K562 (cell line): ENCODE data around the gene PDZK1IP1. TPM values are rescaled to one million over a fixed set of nuclear protein-coding genes. Genes with fewer than 3 reads are reported as not detected.

Experiments used
- CBX2 ChIP-seq: fragments of 200-600 bp; sonication (generic); IDR thresholded peaks from one replicate; pipeline ENCODE4 v1.6.1; 2012; ENCODE audit warnings: mild to moderate bottlenecking, low read length, inconsistent platforms; ENCODE audit not compliant: insufficient read depth, poor library complexity, severe bottlenecking
- CC2D1A ChIP-seq: fragments of 450-650 bp; IDR thresholded peaks from 2 replicates; pipeline ENCODE4 v1.6.1; 2017; ENCODE audit warnings: mild to moderate bottlenecking
- ETV1 ChIP-seq: fragments of 450-650 bp; conservative IDR thresholded peaks from 2 replicates; pipeline ENCODE4 v1.6.1; 2016; ENCODE audit warnings: missing genetic modification characterization, control low read depth, low read depth, missing compliant biosample characterization
- FOSL1 ChIP-seq: fragments of 200-800 bp; sonication (Bioruptor generic); conservative IDR thresholded peaks from 2 replicates; pipeline ENCODE4 v1.6.1; 2016; ENCODE audit warnings: missing genetic modification characterization, missing compliant biosample characterization
- FOXJ3 ChIP-seq: sonication (generic); formaldehyde crosslinking; IDR thresholded peaks from 2 replicates; pipeline ENCODE4 v1.4.0; 2020; ENCODE audit warnings: mild to moderate bottlenecking, missing genetic modification reagents
- HLTF ChIP-seq: fragments of 450-650 bp; IDR thresholded peaks from 2 replicates; pipeline ENCODE4 v1.6.1; 2016
- HMGN3 ChIP-seq: IDR thresholded peaks from 2 replicates; pipeline ENCODE4 v1.6.1; 2011; ENCODE audit warnings: borderline replicate concordance, low read depth, mild to moderate bottlenecking, mixed read lengths, low read length; ENCODE audit not compliant: insufficient read length; ENCODE audit errors: extremely low read depth
- JUND ChIP-seq, 2 experiments: IDR thresholded peaks; 2 replicates in 1 of 2; 3 replicates in 1 of 2; pipeline ENCODE4 v1.6.1; 2011; ENCODE audit warnings: borderline replicate concordance in 2 of 2, low read depth in 2 of 2, low read length in 2 of 2, improper control_type of control experiment in 1 of 2, missing biosample characterization in 1 of 2, missing genetic modification characterization in 1 of 2, missing genetic modification reagents in 1 of 2
- MCM2 ChIP-seq: fragments of 450-650 bp; IDR thresholded peaks from 2 replicates; pipeline ENCODE4 v1.6.1; 2017; ENCODE audit warnings: low read depth, mild to moderate bottlenecking
- MCM7 ChIP-seq, 2 experiments: fragments of 450-650 bp; IDR thresholded peaks; 2 replicates each; pipeline ENCODE4 v1.6.1; 2016 to 2018
- NFXL1 ChIP-seq: fragments of 450-650 bp; formaldehyde crosslinking; IDR thresholded peaks from 2 replicates; pipeline ENCODE4 v1.4.0; 2021; ENCODE audit warnings: mild to moderate bottlenecking
- RBFOX2 ChIP-seq: fragments of 200-400 bp; formaldehyde crosslinking; IDR thresholded peaks from 2 replicates; pipeline ENCODE4 v1.6.1; 2017; ENCODE audit warnings: low read depth, mild to moderate bottlenecking, low read length, moderate library complexity
- RBM17 ChIP-seq: fragments of 200-400 bp; formaldehyde crosslinking; IDR thresholded peaks from 2 replicates; pipeline ENCODE4 v1.6.1; 2017; ENCODE audit warnings: low read depth, mild to moderate bottlenecking, low read length, borderline replicate concordance
- SMARCC2 ChIP-seq: fragments of 450-650 bp; IDR thresholded peaks from 2 replicates; pipeline ENCODE4 v1.6.1; 2017; ENCODE audit warnings: antibody characterized with exemption, moderate library complexity, mild to moderate bottlenecking, low read depth
- SNRNP70 ChIP-seq: fragments of 200-400 bp; formaldehyde crosslinking; optimal IDR thresholded peaks from 2 replicates; pipeline ENCODE3; 2017; ENCODE audit warnings: low read depth, low read length
- TAL1 ChIP-seq: fragments of 450-650 bp; IDR thresholded peaks from 2 replicates; pipeline ENCODE4 v1.6.1; 2016; ENCODE audit warnings: mild to moderate bottlenecking
- polyA plus RNA-seq, 8 experiments: library from polyadenylated mRNA; depleted of rRNA in 4 of 8; stranded (reverse) in 5 of 8; unstranded in 3 of 8; fragments of >200 nt; fragmentation: Nextera tagmentation in 2 of 8; fragmentation: Illumina TruSeq in 1 of 8; extraction: Ambion mirVana in 2 of 8; extraction: Trizol in 1 of 8; gene quantifications; 2 replicates each; pipeline versions ENCODE4 v1.2.1 to v1.2.3, GENCODE V29; 2011 to 2014; ENCODE audit warnings: inconsistent platforms in 1 of 8, missing spikeins in 1 of 8
- total RNA-seq, 7 experiments: library from RNA; depleted of rRNA in 6 of 7; stranded (reverse); fragments of >200 nt in 6 of 7; fragmentation: Illumina TruSeq in 2 of 7; extraction: Trizol in 2 of 7; gene quantifications; 2 replicates each; pipeline versions ENCODE4 v1.2.1 to v1.2.3, GENCODE V29; 2011 to 2021; ENCODE audit warnings: low replicate concordance in 1 of 7
- TF ChIP-seq, protein P1 (sequence below): sonication (generic); formaldehyde crosslinking; IDR thresholded peaks from 2 replicates; pipeline ENCODE4 v1.9.0; 2022; ENCODE audit warnings: mild to moderate bottlenecking, missing genetic modification reagents

The PDZK1IP1 gene
- total and polyA plus RNA-seq, 9 of the 15 experiments (the other 6 are each of a cell fraction or from before 2014, with no cell fraction given) = 0.17 to 0.68 (median 0.53) TPM; not detected in 2

- TF ChIP-seq HMGN3 (no peak), SNRNP70 (no peak), CC2D1A (no peak), MCM2 (no peak), ETV1 (no peak), MCM7 (IDR thresholded peaks at IDR 0.05) (no peak), CBX2 (no peak), HLTF (peak; percentile 36; the same call in 1 of the 2 replicates), NFXL1 (CRISPR knock-in tag) (no peak), RBM17 (no peak), RBFOX2 (no peak), TAL1 (0 out of 2 replicates have a peak, but pooled peaks have one; percentile 4), FOSL1 (tag) (peak; percentile 93), FOXJ3 (CRISPR knock-in tag) (no peak), SMARCC2 (no peak), JUND (IDR thresholded peaks at IDR 0.05; ENCODE audit: borderline replicate concordance, low read depth, low read length) (peak; percentile 94), JUND (tag; IDR thresholded peaks at IDR 0.05; ENCODE audit: borderline replicate concordance, low read depth, low read length) (peak; percentile 95; the same call in 2 of the 3 replicates)
- TF ChIP-seq, protein P1, sequence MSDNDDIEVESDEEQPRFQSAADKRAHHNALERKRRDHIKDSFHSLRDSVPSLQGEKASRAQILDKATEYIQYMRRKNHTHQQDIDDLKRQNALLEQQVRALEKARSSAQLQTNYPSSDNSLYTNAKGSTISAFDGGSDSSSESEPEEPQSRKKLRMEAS (CRISPR knock-in tag) = no peak; the same call in 1 of the 2 replicates
- TF ChIP-seq, all 486 proteins: peak for 67
Observed at GRCh38 chr1:47181955-47182675, 7.7 kb downstream of the PDZK1IP1 start (continued).
